Adipose tissue (tissue), 3 donors: ENCODE measurements around the gene SERF2. TPM values are rescaled to one million over a fixed set of nuclear protein-coding genes. Genes with fewer than 3 reads are reported as not detected.
"Not testable (repeated sequence)": the region's sequence is repeated elsewhere in the genome, so short reads cannot be mapped to it uniquely, and the experiment has no call there.

Experiments
- H3K27ac ChIP-seq: one replicate; pipeline ENCODE4 v1.5.1; 2013; ENCODE audit warnings: low read depth, low read length
- WGBS, 3 donors: extraction: QIAGEN DNeasy Blood & Tissue Kit; methylation state at CpG; one replicate each; pipeline ENCODE4 v1.1.7; 2013; 5-methylcytosine and 5-hydroxymethylcytosine counted together
- polyA plus RNA-seq, 3 donors: library from polyadenylated mRNA; stranded (reverse); fragments of 200-250 nt; gene quantifications; one replicate each; pipeline ENCODE4 v1.2.3, GENCODE V29; 2013
- donor health status: healthy with polysubstance abuse.
- donor health status: Bipolar disorder and iron deficiency.
- donor health status: healthy.

The SERF2 gene
- polyA plus RNA-seq, 3 donors = 1,192 to 2,361 (median 1,574) TPM

DNA sequence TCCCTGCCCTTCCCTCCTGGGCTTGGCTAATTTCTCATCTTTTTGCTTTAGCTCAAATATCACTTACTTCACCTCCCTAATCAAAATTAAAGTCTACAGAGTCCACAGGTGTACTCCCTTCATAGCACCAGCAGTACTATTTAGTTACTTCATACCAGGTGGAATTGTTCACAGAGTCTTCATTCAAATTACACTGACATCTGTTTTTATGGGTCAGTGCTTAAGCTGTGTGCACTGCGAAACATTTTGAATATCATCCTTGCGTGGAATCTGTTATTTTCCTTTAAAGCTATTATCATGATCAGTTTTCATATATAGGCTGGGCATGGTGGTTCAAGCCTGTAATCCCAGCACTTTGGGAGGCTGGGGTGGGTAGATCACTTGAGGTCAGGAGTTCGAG lies 2.7 kb upstream of the SERF2 start:
- WGBS, 3 donors = 66 to 97% (median 95%) methylated on average over 3 of the region's 3 CpGs
- H3K27ac ChIP-seq = no peak overlapping the region

DNA sequence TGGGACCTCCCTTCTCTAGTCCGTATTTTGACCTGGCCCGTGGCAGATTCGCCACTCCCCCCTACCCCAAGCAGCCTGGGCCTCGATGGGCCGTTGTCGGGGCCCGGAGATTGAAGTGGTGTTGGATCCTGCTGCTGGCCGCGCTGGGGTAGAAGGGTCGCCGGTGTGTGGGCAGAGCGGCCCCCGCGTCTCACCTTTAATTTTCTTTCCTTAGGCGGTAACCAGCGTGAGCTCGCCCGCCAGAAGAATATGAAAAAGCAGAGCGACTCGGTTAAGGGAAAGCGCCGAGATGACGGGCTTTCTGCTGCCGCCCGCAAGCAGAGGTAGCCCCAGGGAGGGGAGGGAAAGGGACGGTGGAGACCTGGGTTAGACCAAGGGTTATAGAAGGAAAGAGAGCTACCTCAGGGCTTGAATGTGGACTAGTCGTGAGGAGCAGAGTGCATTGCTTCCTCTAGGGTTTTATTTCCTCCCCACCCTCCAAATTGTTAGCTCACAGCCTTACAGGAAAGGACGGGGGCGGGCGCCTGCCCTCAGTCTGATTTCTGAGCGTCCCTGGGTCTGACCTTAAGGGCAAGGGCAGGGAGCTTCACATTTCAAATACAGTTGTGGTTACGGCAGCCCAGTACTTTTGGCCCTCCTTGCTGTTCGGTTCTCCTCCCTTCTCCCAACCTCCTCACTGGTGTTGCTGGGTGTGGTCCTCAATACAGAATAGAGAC lies 799 bp downstream of the SERF2 start:
- H3K27ac ChIP-seq = peak overlapping the region; percentile 98
- 0 to 2% (median 2%) methylated on average over 33 of the region's 33 CpGs for WGBS, 3 donors

DNA sequence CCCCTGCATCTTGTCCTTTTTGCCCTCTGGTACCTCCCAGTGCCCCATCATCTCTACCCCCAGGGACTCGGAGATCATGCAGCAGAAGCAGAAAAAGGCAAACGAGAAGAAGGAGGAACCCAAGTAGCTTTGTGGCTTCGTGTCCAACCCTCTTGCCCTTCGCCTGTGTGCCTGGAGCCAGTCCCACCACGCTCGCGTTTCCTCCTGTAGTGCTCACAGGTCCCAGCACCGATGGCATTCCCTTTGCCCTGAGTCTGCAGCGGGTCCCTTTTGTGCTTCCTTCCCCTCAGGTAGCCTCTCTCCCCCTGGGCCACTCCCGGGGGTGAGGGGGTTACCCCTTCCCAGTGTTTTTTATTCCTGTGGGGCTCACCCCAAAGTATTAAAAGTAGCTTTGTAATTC lies 1.5 kb downstream of the SERF2 start:
- H3K27ac ChIP-seq = no peak overlapping the region
- 64 to 73% (median 66%) methylated on average over 10 of the region's 10 CpGs for WGBS, 3 donors

DNA sequence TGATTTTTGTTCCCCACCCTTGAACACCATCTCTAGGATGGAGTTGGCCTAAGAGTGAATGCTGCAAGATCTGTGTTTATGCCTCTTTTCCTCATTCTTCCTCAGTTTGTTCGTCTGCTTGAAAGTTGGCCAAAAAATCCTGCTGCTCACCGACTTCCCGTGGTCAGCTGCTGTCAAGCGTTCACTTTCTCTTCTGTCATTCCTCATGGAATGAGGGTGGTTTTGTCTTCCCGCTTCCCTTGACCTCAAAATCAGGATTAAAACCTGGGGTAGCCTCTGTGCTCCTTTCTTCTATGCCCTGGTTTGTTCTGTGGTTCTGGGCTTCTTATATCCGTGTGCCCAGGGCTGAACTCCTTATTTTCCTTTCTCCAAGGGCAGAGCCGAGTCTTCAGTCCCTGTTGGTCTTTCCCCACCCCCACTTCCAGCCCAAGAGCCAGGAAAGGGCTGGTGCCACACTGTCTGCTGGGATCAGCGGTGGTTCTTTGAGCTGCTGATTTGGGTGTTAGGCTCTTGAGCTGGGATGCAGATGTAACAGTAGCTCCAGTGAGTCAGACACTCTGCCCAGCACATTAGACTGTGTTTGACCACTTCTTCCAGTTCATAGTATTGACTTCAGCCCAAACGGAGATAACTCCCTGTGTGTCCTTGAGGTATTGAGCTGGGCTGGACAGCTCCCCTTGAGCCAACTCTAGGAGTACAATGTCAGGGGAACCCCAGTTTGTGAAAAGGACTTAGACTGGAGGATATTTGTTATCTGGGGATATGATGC lies 2.3 kb downstream of the SERF2 start:
- H3K27ac ChIP-seq = no peak overlapping the region
- 57 to 77% (median 70%) methylated on average over 9 of the region's 9 CpGs for WGBS, 3 donors

DNA sequence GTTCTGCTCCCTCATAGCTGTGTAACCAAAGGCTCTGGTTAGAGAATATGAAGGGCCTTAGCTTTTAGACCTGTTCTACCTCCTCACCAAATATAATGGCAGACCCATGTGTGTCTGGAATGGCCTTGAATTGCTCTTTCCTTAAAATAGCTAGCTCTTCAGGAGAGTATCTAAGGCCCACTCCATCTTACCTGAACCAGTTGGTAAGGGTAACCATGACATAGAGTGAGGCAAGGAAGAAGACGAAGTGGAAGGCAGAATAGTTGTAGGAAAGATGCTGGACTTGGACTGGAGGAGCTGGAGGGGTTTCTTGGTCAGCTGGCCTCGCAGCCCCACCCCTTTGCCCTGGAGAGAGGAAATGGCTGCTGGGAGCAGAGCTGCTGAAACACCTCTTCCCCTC lies 3.1 kb downstream of the SERF2 start:
- 84 to 100% (median 85%) methylated on average over 2 of the region's 2 CpGs for WGBS, 3 donors
- H3K27ac ChIP-seq = no peak overlapping the region

DNA sequence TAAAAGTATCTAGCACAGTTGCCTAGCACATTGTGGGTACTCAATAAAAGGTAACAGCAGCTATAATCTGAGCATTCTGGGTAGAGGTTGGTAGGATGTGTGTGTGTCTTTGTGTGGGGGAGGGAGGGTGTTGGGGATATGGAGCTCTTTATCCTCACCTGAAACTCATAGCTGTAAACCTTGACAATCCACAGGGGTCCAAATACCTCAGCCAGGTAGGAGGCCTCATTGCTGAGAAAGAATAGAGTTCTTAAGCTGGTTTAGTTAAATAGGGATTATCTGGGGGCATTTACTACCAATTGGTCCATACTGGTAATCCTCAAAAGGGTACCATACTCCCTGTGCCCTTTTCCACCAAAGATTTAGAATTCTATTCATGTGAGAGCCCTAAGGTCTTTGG lies 3.9 kb downstream of the SERF2 start:
- no peak overlapping the region for H3K27ac ChIP-seq

DNA sequence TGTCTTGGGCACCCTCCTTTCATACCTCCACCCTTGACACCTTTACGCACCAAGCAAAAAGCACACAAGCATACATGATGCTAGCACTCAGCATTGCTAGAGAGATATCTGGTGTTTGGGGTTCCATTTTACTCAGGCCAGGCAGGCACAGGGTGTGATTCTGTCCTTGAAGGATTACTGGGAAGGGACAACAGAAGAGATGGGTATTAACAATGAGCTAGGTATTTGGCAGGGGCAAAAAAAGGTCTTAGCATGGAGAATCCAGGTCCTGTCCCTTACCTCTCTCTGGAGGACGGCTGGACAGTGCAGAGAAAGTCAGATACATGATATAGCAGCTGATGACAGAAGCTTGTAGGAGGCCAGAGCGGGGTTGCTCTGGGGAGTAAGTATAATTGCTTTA lies 4.4 kb downstream of the SERF2 start:
- 89 to 94% (median 93%) methylated on average over 3 of the region's 3 CpGs for WGBS, 3 donors
- H3K27ac ChIP-seq = no peak overlapping the region

DNA sequence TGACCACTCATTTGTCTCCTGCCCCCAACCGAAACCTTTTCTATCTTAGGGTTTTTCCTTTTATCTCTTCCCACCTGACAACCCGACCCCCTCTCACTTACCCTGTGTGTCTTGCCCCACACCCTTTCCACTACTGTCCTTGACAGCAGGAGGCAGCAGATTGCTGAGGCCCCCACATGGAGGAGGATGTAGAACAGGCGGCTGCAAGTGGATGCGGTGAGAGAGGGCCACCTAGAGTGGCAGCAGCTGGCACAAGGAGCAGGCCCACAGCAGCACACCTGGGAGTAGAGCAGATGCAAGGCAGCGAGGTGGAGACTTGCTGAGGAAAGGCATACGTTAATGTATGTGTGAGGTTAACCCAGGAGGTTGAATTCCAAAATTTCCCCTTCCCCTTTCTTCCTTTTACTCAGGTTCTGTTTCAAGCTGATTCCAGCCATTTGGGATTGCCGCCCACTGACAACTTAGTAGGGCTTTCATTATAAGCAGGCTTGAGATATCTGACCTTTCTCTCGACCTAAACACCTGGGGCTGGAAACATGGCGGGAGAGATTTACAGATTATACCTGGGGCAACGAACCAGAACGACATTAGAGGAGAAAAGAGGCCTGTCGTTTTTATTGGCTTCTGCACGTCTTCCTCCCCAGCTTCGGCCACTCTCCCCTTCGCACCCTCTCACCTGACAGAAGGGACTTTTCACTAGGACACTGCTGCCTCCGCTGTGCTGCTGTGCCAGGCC lies 7.3 kb downstream of the SERF2 start:
- H3K27ac ChIP-seq = peak overlapping the region; percentile 76
- 79 to 91% (median 89%) methylated on average over 16 of the region's 16 CpGs for WGBS, 3 donors

DNA sequence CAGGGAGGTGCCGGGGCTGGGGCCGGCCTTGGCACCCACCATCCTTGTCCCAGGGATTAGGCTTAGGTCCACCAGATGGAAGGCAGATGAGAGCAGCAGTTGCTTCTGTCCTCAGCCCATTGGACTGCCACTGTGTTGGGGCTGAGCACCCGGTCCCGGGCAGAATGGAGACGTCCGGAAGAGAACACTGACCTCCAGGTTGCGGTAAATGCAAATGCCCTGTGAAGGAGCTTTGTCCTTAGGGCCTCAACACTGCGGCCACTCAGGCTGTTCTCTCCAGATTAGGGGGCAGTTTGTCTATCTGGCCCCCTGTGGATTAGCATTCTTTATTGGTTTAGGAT lies 7.8 kb downstream of the SERF2 start, which contains the start of gene SERINC4:
SERINC4 (minus strand) TSS at position 276 of the 341 bp plus-strand sequence; CDS start at position 42, 234 bp downstream.
- peak within 1 kb of the TSS; percentile 76 for H3K27ac ChIP-seq
- 91 to 96% (median 95%) methylated on average over 8 of the region's 8 CpGs for WGBS, 3 donors

DNA sequence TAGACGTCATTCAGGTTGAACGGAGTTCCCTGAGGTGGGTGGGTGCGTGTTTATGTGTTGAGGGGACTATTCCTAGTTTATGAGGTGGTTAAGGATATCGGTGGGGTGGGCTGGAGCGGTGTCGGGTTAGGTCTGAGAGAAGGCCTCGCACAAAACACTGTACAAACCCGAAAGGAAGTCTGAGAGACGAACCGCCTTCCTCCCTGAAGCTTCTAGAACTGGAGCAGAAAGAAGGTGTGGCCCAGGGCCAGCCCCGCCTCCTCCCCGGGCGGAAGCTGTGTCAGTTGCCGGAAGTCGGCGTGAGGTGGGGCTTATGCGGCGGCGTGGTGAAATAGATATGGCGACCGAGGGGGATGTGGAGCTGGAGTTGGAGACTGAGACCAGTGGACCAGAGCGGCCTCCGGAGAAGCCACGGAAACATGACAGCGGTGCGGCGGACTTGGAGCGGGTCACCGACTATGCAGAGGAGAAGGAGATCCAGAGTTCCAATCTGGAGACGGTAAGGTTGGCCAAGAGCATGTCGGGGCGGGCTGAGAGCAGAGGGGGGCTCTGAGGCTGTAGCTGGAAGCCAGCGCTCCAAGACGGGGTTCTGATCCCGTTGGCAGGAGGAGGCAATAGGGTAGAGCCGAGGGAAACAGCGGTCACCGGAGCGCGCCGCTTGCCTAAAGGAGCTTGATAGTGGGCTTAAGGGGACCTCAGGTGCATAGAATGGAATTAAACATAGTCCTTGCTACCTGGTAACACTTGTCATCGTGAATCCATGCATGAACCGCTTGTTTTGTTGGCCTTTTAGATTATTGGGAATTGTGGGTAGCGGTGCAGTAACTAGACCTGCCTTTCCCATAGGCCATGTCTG lies 8.4 kb downstream of the SERF2 start, which contains the start of gene HYPK:
HYPK (plus strand) TSS at position 314 of the 856 bp plus-strand sequence; CDS start at position 338, 24 bp downstream.
- peak within 1 kb of the TSS; percentile 76 for H3K27ac ChIP-seq
- WGBS, 3 donors = 7 to 8% (median 8%) methylated on average over 44 of the region's 44 CpGs

DNA sequence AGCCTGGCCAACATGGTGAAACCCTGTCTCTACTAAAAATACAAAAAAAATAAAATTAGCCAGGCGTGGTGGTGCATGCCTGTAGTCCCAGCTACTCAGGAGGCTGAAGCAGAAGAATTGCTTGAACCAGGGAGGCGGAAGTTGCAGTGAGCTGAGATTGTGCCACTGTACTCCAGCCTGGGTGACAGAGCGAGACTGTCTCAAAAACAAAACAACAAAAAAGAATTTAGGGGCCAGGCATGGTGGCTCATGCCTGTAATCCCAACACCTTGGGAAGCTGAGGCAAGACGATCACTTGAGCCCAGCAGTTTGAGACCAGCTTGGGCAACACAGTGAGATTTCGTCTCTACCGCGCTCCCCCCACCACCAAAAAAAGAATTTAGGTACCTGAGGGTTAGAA lies 10.6 kb downstream of the SERF2 start:
- WGBS, 3 donors = 95 to 99% (median 98%) methylated on average over 7 of the region's 7 CpGs
- H3K27ac ChIP-seq = not testable (repeated sequence)

DNA sequence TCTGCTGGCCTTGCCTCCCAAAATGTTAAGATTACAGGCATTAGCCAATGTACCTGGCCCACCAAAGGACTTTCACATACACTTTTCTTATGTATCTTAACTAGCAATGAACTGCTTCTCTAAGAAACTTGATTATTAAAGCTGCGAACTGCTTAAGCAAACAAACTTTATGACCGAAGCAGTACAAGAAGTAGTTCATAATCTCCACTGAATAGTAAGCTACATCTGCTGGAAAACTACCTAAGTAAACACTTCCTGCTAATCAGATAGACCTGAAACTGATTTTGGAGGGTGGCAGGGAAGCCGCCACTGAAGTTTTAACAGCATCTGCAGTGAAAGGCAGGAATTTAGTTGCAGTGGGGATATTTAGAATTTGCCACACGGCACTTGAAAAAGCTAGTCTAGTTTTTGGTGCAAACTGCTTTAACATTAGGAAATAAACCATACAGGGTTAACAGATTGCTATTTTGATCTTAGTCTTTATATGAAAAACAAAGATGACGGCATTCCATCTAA lies 16.4 kb downstream of the SERF2 start:
- no peak overlapping the region for H3K27ac ChIP-seq
- 91 to 95% (median 94%) methylated on average over 5 of the region's 5 CpGs for WGBS, 3 donors

DNA sequence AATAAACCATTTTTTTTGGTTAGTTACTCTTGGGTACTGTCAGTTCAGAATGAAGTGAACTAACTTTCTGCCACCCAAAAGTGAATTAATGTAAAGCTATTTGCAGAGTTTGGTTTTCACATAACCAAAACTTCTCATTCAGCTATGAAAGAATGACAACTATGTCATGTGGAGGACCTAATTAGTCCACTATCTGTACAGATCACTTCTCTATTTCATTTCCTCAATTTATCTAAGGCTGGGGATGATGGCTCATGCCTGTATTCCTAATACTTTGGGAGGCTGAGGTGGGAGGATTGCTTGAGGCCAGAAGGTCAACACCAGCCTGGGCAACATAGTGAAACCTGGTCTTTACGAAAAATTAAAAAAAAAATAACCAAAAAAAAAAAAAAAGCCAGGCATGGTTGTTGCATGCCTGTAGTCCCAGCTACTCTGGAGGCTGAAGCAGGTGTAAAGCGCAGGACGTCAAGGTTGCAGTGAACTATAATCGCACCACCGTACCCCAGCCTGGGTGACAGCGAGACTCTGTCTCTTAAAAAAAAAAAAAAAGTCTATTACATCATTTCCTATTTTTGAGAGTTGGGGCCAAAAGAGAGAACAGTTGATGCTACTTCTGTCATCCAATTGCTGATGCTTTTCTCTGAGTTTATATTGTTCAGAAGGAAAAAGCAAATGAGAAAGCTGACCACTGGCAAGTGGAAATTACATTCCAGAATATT lies 17.0 kb downstream of the SERF2 start:
- WGBS, 3 donors = 80 to 90% (median 83%) methylated on average over 6 of the region's 6 CpGs
- no peak overlapping the region for H3K27ac ChIP-seq

DNA sequence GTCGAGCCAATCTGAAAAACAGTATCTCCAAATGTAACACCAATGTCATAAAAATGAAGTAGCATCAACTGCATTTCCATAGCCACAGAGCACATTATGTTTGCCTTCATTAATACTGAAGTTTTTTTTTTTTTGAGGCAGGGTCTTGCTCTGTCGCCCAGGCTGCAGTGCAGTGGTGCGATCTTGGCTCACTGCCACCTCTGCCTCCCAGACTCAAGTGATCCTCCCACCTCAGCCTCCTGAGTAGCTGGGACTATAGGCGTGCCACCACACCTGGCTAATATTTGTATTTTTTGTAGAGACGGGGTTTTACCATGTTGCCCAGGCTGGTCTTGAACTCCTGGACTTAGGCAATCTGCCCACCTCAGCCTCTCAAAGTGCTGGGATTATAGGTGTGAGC lies 22.9 kb downstream of the SERF2 start:
- H3K27ac ChIP-seq = not testable (repeated sequence)
- WGBS, 3 donors = 89 to 92% (median 91%) methylated on average over 5 of the region's 5 CpGs

DNA sequence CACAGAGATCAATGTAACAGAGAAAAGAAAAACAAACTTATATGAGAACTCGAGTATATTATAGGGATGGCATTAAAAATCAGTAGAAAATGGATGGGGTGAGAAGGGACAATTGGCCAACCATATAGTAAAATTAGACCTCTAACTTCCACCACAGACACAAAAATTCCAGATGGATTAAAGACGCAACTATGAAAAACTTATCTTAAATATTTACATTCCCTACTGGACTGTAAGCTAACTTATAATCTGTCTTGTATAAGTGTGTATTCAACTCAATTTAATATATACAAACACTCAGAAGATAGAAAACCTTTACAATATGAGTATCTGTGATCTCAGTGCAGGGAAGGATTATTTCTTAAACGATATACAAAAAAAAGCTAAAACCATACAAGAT lies 29.4 kb downstream of the SERF2 start:
- H3K27ac ChIP-seq = no peak overlapping the region
- 58 to 81% (median 77%) methylated on average over 3 of the region's 3 CpGs for WGBS, 3 donors

DNA sequence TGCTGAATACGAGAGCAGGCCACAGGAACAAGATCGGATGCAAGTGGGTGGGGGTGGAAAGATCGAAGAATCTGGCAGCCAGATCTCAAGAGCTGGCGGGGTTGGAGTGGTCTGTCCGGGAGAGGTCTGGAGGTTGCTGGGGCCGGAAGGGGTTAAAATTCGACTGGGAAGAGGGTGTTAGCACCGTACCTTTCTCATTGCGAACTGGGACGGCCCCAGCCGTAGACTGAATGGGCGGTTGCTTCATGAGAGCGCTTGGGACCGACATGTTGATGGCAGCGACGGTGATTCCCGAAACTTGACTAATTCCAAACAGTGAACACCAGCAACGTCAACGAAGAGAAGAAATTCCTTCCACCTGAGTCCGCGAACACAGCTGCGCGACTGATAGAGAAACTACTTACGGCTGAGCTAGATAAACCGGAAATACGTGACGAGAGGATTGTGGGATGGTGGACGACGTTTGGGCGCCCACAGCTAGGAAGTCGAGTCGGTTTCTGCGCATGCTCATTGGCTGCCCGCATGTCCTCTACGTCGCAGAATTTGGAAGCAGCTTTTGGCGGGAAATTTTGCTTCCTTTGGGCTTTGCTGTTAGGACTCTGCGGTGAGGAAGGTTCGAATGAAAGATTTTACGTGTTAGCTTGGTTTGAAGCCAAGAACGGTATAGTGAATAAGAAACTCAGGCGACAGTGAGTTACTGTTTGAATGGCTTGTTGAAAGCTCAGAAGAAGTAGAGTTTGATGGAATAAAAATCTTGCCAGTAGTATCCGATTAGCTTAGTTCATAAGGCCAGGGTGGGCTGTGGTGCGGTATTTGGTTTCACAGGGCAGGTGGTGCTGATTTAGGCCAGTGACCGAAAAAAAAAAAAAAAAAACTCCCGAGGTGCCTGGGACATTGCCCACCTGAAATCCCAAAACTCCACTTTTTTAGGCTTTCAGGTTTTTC lies 32.5 kb downstream of the SERF2 start, which contains the start of gene MFAP1:
MFAP1 (minus strand) TSS at position 389 of the 945 bp plus-strand sequence; CDS start at position 268, 121 bp downstream.
- WGBS, 3 donors = 8 to 9% (median 9%) methylated on average over 46 of the region's 46 CpGs
- H3K27ac ChIP-seq = no peak within 1 kb of the TSS
